ENCODE data around the gene VSTM1.
"Not testable (repeated sequence)": the region's sequence is repeated elsewhere in the genome, so short reads cannot be mapped to it uniquely, and the experiment has no call there.

VSTM1 gene

DNA sequence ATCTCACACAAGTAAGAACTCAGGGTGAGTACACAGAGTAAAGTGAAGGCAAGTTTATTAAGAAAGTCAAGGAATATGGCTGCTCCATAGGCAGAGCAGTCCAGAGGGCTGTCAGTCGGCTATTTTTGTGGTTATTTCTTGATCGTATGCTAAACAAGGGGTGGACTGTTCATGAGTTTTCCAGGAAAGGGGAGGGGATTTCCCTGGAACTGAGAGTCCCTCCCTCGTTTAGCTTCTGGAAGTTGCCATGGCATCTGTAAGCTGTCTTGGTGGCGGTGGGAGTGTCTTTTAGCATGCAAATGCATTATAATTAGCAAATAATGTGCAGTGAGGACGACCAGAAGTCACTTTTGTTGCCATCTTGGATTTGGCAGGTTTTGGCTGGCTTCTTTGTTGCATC, 5.8 kb upstream of the VSTM1 start:
- DNase-seq = no peak

DNA sequence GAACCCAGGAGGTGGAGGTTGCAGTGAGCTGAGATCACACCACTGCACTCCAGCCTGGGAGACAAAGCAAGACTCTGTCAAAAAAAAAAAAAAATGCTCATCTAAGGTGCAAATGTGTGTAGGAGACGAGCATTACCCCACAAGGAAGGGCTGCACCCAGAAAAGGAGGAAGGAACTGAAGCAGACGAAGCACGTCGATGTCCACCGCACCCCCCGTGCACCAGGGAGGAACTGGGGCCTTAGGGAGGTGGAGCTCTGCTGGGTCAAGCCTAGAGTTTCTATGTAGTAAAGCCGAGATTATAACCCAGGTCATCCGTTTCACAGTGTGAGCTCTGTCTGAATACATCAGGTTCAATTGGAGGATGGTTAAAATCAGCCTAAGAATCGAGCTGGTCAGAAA, 1.1 kb downstream of the VSTM1 start:
- DNase-seq = no peak

DNA sequence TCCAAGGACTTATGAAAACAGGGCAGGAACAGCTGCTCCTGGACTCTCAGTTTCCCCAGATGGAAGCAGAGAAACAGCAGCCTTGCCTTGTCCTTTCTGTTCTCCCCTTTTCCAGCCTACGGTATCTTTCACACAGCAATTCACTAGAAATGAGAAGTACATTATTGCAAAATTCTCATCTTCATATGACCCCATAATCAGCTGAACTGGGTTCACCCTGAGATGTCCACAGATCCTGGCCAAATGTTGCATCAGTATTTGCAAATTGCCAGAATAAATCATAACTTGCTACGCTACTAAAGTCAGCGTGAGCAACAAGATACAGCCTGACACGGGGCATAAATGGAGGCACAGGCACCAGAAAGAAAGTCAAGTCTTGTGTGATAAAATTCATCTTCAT, 16.1 kb downstream of the VSTM1 start:
- DNase-seq = no peak

DNA sequence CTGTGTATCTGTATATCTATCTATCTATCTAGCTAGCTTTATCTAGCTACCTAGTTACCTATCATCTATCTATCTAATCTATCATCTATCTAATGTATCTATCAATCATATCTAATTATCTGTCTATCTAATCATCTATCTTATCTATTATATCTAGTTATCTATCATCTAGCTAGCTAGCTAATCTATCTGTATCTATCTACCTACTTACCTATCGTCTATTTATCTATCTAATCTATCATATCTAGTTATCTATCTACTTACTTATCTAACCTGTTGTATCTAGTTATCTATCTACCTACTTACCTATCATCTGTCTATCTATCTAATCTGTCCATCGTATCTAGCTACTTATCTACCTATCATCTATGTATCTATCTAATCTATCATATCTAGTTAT, 17.9 kb downstream of the VSTM1 start:
- DNase-seq = no peak

DNA sequence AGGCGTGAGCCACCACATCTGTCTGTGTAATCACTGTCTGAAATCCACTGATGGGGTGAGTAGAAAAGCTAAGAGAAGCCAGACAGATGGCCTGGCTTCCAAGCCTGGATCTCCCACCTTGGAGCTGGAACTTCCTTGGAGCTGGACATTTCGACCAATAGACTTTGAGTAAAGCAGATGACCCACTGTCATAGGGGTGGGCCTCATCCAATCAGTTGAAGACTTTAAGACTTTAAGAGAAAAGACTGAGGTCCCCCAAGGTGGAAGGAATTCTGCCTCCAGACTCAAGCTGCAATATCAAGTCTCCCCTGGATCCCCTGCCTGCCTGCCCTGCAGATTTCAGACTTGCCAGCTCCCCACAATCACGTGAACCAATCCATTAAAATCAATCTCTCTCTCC, 20.7 kb downstream of the VSTM1 start:
- no peak for DNase-seq

DNA sequence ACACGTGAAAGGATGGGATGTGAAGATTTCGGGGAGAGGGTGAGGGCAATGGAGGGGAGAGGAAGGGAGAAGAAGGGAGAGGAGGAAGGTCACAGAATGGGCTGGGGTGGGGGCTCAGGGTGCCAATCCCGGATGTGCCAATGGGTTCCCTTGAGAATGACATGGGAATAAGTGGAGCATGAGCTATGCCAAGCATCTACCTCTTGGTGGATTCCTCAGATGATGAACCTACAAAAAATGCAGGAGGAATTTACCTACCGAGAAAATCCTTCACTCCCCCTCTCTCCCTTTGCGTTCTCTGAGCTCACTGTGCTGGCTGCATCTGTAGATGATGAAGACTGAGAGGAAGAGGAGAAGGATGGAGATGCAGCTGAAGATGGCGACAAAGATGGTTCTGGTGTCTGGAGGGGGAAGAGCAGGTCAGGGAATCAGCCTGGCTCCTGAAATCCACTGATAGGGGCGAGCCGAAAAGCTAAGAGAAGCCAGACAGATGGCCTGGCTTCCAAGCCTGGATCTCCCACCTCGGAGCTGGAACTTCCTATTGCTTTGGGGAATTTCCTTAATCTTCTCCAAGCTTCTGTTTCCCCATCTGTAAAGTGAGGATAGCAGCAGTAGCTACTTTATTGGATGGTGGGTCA, 21.6 kb downstream of the VSTM1 start:
- DNase-seq = no peak

DNA sequence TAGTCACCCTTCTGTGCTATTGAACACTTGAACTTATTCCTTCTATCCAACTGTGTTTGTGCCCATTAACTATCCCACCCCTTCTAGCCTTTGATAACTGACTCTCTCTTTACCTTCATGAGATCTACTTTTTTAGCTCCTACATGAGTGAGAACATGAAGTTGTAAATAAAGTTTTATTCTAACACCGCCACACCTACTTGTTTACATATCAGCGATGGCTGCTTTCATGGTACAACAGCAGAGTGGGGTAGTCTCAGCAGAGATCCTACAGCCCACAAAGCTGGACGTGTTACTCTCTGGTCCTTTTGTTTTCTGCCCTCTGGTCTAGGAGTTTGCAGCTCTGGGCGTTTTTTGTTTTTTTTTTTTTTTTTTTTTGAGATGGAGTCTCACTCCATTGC, 23.7 kb downstream of the VSTM1 start:
- no peak for DNase-seq

DNA sequence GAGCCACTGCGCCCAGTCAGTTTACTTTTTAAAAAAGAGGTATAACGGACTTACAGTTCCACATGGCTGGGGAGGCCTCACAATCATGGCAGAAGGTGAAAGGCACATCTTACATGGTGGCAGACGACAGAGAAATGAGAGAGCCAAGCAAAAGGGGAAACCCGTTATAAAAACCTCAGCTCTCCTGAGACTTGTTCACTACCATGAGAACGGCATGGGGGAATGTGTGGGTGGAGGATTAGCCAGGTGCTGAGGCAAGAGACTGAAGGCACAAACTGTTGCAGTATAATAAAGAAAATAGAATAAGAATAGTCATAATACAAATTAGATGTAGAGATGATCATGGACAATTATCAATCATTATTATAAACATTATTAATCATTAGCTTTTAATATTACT, 27.2 kb downstream of the VSTM1 start:
- DNase-seq = not testable (repeated sequence)

DNA sequence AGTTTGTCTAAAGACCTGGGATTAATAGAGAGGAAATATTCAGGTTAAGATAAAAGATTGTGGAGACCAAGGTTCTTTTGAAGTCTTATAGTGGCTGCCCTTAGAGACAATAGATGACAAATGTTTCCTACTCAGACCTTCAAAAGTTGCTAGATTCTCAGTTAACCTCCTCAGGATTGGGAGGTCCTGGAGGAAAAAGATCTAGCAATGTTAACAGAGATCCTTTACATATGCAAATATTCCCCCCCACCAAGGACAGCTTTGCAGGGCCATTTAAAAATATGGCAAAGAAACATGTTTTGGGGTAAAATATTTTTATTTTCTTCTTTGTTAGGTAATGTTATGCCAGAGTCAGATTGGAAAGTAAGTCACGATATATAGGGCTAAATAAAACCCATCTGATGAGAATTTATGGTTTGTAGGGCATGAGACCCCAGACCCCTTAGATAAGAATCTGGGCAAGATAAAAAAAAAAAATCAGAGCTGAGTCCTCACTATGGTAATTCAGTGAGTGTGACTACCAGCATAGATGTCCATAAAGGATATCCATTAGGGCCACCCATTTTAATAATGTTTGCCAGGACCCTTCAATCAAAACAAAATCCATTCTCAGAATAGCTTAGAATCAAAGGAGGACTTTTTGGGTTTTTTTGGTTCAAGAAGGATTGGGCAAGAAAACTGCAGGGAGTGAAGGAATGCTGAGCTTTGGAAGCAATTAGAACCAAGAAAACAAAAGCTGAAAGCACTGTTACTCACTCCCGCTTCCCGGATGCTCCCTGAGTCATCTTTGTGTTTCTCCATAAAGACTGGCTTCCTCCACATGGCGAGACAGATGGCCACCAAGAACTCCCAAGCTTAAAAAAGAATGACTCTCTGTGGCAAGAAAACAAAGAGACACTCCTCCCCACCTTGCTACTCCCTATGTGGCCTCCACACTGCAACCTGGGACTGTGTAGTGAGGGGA, 28.2 kb downstream of the VSTM1 start:
- DNase-seq = no peak

DNA sequence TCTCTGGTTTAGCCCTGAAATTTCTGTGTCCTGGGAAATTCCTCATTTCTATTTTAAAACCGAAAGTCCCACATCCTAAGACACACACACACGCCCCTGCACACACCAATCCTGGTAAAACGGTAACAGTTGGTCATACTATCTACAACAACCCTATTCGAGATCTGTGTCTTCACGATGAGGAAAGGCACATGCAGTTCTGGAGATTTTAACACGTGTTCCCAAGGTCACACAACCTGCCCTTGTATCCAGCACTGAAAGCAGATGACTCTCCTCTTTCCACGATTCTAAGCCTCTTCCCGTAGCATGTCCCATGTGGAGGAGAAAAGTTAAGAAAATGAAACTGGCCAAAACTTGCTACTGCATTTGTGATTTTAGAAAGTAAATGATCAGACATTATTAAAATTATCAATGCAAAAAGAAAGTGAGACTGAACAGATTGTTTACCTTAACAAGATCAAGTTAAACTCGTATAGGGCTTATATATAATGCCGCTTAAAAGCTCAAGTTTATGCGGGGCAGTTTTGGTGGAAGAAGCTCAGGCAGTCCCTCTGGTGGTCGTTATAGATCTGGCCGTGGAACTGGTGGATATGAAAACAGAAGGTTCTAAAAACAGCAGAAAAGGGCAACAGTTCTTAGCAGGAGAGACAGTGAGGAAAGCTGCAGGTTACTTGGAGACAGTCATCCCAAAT, 32.7 kb downstream of the VSTM1 start:
- DNase-seq = no peak

DNA sequence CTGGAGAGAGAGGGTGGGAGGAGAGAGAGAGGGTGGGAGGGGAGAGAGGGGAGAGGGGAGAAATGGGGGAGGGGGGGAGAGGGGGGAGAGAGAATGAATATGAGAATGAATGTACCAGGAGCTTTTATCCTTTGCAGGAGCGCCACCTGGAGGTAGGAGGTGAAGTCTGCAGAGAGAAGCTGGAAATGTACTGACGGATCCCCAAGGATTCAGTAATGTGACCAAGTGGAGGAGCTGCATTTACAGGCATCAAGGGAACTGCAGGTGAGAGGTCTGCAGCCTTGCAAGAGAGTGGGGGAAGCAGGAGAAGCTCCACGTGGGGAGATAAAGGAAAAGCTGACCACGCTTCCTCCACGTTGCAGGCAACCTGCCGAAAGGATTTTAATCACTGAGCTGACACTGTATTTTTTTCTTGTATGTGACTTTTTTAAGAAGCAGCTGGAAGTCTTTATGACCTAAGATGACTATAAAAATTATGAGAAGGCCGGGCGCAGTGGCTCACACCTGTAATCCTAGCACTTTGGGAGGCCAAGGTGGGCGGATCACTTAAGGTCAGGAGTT, 33.7 kb downstream of the VSTM1 start:
- peak; percentile 60 for DNase-seq

DNA sequence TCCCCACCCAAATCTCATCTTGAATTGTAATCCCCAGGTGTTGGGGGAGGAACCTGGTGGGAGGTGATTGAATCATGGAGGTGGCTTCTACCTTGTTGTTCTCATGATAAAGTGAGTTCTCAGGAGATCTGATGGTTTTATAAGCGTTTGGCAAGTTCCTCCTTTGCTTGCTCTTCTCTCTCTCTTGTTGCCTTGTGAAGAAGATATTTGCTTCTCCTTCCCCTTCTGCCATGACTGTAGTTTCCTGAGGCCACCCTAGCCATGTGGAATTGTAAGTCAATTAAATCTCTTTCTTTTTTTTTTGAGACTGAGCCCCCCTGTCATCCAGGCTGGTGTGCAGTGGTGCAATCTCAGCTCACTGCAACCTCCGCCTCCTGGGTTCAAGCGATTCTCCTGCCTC, 34.4 kb downstream of the VSTM1 start:
- no peak for DNase-seq

DNA sequence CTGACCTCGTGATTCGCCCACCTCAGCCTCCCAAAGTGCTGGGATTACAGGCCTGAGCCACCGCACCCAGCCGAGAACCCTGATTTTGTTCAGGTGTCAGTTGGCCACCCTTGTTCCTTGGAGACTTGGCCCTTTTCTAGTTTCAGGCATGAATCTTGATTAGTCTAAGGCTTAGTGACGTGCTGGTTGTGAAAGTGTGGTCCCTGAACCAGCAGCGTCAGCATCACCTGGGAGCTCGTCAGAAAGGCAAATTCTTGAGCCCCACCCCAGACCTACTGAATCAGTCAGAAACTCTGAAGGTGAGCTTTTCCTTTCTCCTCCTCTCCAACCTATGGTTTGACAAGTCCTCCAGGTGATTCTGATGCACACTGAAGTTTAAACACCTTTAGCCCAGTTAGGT, 37.0 kb downstream of the VSTM1 start:
- DNase-seq = no peak

DNA sequence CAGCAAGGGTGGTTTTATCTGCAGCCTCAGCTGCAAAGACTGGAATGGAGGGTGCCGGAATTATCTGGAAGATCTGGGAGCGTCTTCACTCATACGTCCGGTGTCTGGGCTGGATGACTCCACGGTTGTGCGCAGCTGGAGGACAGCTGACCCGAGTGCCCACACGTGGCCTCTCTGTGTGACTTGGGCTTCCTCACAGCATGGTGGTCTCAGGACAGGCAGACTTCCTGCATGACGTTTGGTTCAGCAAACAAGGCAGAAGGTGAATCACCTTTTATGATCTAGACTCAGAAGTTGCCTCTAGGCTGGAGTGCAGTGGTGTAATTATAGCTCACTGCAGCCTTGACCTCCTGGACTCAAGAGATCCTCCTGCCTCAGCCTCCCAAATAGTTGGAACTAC, 39.0 kb downstream of the VSTM1 start:
- no peak for DNase-seq

DNA sequence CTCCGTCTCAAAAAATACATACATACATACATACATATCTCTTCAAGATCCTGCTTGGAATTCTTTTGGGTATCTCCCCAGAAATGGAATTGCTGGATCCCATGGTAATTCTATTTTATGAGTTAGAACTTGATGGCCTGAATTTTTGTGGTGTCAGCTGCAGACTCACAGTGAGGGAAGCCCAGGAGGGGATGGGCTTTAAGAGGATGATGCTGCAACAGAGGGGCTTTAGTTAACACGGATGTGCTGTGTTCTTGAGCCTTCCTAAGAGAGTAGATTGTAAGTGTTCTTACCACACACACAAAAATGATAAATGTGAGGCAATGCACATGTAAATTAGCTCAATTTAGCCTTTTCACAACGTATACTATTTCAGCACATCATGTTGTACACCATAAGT, 40.5 kb downstream of the VSTM1 start:
- DNase-seq = no peak

DNA sequence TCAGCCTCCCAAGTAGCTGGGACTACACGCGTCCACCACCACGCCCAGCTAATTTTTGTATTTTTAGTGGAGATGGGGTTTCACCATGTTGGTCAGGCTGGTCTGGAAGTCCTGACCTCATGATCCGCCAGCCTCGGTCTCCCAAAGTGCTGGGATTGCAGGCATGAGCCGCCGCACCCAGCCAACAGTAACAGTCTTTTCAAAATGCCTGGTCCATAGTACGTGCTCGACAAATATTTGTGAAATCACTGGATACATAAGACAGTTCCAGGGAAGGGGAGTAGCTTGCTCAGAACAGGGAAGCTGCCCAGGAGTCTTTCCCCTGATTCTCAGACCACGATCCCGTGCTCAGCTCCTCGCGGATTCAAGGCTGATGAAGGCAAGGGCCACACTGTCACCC, 41.8 kb downstream of the VSTM1 start:
- DNase-seq = no peak

DNA sequence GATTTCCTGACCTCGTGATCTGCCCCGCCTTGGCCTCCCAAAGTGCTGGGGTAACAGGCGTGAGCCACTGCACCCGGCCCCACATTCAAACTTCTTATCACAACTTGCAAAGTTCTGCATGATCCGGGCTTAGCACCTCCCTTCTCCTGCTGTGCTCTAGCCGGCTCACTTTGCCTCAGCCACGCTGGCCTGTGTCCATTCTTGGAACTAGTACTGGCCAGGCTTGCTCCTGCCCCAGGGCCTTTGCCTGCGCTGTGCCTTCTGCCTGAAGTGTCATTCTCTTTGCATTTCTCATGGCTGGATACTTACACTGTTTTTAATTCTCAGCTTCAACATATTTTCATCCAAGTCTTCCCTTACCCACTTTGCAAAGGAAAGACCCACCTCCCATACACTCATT, 42.3 kb downstream of the VSTM1 start:
- no peak for DNase-seq

DNA sequence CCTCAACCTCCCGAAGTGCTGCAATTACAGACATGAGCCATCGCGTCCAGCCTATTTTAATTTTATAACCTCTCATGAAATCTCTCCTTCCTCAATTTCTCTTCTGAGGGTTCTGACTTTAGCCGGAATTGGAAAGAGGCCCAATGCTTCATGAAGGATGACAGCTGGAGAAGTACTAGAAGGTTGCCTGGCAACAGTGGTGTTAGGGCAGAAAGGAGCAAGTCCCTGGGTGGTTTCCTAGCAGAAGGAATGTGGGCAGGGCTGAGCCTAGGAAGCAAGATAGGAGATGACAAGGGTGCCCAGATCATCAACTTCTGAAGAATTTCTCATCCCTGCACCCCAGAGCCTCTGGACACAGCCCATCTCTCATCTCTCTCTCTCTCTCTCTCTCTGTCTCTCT, 46.4 kb downstream of the VSTM1 start:
- DNase-seq = no peak

DNA sequence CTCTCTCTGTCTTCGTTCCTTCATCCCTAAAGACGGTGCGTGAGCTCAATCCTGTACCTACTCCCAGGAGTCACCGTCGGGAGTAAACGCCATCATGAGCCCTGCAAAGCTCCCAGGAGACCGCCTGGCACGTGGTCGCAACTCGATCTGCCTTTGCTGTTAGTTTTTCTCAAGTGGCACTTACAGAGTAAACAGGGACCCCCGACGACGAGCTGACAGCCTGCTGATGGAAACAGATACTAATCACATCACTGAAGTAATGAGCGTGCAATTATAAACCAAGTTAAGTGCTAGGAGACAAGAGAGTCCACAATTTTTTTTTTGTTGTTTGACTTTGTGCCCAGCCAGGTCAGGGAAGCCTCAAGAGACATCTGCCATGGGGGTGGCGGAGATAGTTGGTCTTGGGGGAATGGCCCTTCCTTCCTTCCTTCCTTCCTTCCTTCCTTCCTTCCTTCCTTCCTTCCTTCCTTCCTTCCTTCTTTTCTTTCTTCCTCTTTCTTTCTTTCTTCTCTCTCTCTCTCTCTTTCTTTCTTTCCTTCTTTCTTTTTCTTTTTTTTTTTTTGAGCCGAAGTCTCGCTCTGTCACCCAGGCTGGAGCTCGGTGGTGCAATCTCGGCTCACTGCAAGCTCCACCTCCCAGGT, 48.7 kb downstream of the VSTM1 start:
- no peak for DNase-seq

DNA sequence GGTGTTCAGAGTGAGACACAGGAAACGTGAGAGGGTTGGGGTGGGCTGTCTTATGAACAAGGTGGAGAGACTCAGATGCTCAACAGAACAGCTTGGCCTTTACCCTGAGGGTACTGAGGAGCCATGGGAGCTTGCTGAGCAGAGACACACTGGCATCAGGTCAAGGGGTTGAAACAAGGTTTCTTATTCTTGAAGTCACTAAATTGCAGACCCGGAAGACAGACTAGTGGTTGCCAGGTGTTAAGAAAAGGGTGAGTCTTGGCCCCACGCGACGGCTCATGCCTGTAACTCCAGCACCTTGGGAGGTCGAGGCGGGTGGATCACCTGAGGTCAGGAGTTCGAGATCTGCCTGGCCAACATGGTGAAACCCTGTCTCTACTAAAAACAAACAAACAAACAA, 49.8 kb downstream of the VSTM1 start:
- DNase-seq = no peak

DNA sequence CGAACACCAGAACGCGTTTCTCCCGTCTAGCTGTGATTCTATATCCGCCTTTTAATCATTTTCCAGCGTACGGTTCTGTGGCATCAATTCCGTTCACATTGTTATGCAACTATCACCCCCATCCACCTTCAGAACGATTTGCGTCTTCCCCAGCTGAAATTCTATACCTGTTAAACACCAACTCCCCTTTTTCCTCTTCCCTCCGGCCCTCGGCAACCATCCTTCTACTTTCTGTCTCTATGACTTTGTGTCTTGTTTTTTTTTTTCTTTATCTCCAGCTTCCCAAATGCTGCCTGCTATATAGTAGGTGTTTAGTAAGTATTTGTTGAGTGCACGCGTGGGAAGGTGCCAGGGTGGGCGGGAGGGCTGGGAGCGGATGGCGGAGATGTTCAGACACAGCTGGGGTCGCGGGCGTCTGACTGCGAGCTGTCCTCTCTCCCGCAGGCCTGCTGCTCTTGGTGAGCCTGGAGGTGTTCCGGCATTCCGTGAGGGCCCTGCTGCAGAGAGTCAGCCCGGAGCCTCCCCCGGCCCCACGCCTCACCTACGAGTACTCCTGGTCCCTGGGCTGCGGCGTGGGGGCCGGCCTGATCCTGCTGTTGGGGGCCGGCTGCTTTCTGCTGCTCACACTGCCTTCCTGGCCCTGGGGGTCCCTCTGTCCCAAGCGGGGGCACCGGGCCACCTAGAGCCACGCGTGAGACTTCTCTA, 52.0 kb downstream of the VSTM1 start:
- no peak for DNase-seq

DNA sequence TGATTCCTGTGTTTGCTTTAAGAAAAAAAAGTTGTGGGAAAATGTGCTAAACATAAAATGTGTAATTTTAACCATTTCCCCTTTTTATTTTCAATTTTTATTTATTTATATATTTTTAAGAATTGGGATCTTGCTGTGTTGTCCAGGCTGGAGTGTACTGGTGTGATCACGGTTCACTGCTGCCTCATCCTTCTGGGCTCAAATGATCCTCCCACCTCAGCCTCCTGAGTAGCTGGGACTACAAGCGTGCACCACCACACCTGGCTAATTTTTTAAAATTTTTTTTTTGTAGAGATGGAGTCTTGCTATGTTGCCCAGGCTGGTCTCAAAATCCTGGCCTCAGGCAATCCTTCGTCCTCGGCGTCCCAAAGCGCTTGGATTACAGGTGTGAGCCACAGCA, 53.2 kb downstream of the VSTM1 start:
- DNase-seq = no peak

All from activated CD4-positive, alpha-beta T cell treated with anti-CD3 and anti-CD28 coated beads, Interleukin-2, amount 50 U/mL, for 16 hours (primary cell).